Stimulated activated CD4-positive, alpha-beta T cell treated with anti-CD3 and anti-CD28 coated beads, Interleukin-15, amount 100 ng/mL, for 1 hour (primary cell): ENCODE data around the gene SLC3A2.
A peak's percentile ranks its signal among the peaks of the same experiment; 100 is the strongest.
"Not testable (repeated sequence)": the region's sequence is repeated elsewhere in the genome, so short reads cannot be mapped to it uniquely, and the experiment has no call there.

Experiments used
- DNase-seq, 2 donors: peaks; one replicate each; pipeline ENCODE4 v3.0.0-alpha.2; 2020; ENCODE audit warnings: low read depth in 1 of 2, low spot score in 1 of 2

SLC3A2 gene

DNA sequence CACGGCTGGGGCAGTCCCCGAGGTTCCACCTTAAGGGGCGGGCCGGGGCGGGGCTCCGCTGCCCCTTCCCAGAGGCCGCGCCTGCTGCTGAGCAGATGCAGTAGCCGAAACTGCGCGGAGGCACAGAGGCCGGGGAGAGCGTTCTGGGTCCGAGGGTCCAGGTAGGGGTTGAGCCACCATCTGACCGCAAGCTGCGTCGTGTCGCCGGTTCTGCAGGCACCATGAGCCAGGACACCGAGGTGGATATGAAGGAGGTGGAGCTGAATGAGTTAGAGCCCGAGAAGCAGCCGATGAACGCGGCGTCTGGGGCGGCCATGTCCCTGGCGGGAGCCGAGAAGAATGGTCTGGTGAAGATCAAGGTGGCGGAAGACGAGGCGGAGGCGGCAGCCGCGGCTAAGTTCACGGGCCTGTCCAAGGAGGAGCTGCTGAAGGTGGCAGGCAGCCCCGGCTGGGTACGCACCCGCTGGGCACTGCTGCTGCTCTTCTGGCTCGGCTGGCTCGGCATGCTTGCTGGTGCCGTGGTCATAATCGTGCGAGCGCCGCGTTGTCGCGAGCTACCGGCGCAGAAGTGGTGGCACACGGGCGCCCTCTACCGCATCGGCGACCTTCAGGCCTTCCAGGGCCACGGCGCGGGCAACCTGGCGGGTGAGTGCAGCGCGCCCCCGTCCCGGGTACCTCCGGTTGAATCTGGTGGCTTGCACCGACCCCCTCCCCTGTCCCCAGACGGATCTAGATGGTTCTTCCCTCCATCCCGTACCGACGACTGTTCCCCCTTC is at the start of gene SLC3A2:
TSS of gene SLC3A2 (plus strand) at position 94 of the 776 bp plus-strand sequence. CDS start at position 222, 128 bp downstream.
- DNase-seq: peak; percentile 70 to 82

DNA sequence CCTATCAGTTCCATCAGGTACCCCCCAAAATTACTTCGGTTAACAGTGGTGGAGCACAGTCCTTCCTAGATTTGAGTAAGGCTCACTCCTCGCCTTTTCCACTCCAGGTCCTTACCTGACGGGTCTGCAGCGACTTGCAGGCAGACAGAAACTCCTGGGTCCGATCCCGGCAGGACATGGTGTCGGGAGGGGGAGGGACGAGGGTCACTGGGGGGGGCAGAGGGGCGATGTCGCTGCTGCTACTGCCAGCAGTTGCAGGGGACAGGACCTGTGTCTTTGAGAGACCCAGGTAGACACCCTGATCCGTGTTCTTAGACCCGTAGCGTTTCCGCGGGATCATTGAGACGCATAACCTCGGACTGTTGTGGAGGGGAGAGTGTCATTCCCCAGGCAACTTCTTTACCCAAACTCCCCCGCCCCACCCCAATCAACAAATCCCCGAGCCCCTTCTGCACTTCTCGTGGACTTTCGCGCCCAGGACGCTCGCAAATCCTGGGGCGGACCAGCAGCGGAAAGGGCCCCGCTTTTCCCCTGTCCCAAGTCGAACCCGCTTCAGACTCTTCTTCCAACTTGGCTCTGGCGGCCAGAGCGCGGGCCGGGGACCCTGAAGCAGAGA is 49.7 kb upstream of the SLC3A2 start:
- no peak for DNase-seq

DNA sequence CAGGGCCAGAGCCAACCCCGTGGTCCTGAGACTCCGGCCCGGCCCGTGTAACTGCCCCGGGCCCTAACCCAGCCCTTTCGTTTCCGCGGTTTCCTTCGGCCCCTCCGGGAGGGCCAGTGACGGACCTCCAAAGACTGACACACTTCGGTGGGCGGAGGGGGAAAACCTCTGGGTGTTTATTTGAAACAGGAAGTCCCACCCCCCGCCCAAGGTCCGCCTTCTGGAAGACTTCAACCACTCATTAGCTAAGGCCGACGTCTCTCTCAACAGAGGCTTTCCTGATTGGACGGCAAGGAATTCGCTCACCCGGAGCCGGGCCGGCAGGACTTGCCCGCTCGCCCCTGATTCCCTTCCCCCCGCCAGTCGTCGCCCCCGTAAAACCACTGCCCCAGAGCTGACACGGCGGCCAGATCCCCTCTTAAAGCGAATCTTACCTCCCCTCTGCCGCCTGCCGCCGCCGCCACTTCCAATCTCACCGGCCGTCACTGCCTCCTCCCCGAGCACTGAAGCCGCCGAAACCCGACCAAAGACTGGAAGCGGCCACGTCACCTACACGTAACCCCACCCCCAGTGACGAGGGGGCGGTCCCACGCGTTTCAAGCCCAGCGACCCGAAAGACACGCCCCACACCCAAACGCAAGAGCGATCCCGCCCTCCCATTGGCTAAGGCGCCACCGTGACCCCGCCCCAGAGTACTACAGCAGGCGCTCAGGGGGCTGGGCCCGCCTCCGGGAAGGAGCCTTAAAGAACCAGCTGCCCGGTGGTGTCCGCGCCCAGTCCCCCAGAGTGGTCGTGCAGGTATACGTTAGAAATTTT is 49.0 kb upstream of the SLC3A2 start, which contains the start of gene STX5:
TSS of gene STX5 (minus strand) at position 532 of the 816 bp plus-strand sequence. CDS start 808 bp downstream, outside the sequence.
- DNase-seq: peak; percentile 99

DNA sequence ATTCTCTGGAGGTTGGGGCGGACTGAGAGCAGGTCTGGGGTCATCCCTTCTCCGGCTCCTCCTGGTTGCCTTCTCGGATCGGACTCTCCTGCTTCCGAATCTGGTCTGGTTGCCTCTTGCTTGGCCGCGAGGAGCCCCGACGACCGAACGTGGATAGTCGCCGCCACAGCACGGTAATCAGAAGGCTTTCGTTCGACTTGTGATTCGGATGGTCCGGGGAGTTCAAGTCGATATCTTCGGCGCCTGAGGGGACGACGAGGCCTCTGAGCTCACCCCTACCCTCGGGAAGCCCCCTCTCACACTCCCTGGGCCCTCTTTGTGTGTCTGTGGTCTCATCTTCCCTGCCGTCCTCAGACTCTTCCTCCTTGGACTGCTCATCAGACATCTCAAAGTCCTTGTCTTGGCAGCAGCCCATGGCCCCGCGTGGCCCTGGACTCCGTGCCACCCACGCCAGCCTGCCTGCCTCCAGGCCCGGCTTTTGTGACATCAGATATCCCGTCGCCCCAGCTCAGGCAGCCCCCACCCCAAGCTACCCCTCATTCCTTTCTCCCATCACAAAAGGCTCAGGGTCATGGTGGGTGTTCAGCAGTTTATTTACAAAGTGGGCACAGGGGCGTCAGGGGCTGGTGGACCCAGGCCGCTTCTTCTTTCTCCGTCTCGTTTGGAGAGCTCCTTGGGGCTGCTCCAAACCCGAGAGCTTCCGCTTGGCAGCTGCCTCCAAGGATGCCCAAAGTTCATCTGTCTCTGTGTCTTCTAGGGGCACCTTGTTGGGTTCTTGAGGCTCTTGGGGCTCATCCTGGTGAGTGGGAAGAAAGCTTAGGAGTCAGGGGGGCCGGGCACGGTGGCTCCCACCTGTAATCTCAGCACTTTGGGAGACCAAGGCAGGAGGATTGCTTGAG is 48.1 kb upstream of the SLC3A2 start, which contains the start of gene TEX54:
TSS of gene TEX54 (minus strand) at position 506 of the 899 bp plus-strand sequence.
- DNase-seq: peak in 1 of 2 donors; percentile 27

DNA sequence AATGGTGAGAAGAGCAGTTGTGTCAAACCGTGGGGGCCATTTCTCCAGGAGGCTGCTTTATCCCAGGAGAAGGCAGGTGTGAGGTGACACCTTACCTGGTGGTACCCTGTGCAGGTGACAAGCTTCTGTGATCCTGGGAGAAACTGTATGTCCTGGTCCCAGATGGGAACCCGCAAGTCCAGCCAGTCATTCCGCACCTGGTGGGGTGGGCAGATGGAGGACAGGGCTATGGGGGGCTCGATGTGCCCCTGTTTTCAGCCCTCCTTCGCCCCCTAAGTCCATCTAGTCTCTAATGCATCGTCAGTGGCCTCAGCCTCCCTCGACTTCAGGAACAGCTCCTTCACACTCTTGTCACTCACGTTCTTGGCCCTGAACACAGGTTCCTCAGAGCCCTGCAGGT is 45.4 kb upstream of the SLC3A2 start:
- DNase-seq: no peak

DNA sequence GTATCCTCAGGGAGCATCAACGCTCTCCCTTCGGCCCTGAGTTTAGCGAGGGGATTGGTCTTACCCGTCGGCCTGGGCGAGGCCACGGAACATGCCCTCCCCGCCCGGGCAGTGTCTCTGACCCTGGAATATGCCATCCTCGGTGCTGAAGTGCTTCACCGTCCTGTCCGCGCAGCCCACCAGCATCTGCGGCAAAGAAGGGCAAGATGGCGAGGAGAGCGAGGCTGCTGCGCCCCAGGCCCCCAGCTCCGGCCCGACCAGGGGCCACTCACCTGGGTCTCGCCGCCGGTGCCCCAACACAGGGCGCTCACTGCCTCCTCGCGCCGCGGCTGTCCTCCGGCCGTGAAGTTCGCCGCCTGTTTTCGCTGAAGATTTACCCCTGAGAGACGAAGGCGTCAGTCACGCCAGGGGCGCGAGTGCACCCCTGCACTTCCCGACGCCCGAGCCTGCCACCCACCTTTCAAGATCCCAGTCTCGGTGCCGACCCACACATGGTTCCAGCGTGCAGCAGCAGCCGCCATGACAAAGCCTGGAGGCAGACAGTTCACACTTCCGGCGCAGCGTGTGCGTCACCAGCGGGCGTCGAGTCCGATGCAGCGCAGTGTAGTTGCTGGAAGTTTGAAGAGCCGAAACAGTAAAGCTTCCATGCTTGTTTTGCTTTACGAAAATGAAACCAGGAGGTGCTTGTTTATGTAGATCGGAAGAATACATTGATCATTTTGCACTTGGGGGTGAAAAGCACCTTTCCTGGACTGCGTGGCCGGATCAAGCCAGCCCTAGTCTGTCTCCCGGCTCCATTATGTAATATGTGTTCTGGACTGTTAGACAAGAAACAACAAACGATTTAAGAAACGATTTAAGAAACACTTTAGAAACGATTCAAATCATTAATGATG is 41.4 kb upstream of the SLC3A2 start, which contains the start of gene WDR74:
TSS of gene WDR74 (minus strand) at position 541 of the 896 bp plus-strand sequence. CDS start at position 521, 20 bp downstream.
- peak; percentile 71 to 78 for DNase-seq

DNA sequence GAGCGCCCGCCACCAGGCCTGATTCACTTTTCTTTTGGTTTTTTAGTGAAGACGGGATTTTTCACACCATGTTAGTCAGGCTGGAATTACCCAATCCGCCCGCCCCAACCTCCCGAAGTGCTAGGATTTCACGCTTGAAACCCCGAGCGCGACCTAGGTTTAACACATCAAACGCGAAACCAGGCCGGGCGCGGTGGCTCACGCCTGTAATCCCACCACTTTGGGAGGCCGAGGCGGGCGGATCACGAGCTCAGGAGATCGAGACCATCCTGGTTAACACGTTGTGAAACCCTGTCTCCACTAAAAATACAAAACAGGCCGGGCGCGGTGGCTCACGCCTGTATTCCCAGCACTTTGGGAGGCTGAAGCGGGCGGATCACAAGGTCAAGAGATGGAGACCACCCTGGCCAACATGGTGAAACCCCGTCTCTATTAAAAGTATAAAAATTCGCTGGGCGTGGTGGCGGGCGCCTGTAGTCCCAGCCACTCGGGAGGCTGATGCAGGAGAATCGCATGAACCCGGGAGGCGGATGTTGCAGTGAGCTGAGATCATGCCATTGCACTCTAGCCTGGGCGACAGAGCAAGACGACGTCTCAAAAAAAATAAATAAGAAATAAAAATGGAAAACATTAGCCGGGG is 39.9 kb upstream of the SLC3A2 start:
- DNase-seq: peak; percentile 49 to 75

DNA sequence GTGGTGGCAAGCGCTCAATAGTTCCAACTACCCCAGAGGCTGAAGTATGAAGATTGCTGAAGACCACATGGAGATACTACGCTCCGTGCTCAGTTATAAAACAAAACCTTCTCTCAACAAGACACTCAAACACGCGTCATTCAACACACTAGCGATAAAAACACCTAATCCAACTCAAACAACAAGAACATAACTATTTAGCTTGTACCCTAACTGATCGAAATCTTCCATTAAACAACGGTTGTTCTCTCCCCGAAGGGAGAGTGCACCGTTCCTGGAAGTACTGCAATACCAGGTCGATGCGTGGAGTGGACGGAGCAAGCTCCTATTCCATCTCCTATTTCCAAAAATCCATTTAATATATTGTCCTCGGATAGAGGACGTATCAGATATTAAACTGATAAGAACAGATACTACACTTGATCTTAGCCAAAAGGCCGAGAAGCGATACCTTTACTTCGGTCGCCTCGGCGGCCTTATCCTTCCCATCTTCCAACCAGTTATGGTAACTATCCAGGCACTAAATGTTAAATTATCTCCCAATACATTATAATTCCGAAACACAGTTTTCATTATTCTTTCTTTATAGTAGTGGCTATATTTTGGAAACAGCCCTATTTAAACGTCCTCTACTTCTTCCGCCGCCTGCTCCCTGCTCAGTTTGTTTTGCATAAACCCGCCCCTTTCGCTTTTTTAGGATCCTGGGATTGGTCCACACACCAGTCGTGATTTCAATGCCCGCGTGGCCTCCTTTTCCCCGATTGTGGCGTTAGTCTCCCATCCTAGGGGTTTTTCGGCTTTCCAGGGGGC is 39.1 kb upstream of the SLC3A2 start:
- peak; percentile 66 to 72 for DNase-seq

DNA sequence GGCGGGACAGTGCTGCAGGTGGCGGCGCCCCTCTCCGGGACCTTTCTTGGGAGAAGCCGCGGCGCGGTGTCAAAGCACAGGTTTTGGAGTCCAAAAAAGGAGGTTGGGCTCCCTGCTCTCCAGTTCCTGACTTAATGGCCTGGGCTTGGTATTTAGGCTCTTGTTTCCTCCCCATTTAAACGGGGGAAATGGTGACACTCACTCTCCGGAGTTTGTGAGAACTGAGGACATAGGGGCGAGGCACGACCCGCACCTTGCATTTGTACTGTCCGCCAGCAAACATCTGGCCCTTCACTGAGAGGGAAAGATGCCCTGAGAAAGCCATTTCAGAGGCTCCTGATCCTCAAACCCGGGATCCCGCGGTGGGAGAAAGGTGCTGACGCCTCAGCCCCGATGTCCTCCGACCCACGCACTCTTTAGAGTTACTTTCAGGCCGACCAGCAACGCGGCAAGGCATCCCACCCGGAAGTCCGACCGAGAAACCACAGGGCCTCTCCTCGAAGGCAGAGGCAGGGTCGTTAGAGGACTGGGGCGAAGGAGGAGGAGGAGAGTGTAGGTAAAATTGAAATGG is 38.4 kb upstream of the SLC3A2 start:
- DNase-seq: no peak

DNA sequence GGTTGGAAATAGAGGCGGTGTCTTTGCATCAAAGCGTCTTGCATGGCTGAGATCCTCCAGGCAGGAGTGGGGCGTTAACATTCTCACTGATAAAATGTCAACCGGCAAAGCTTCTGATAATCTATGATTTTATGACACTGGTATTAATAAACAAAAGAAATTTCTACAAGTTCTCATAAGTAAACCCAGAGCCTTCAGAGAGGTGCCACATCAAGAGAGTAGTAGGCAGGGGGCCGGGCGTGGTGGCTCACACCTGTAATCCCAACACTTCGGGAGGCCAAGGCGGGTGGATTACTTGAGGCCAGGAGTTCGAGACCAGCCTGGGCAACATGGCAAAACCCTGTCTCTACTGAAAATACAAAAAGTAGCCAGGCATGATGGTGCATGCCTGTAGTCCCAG is 37.8 kb upstream of the SLC3A2 start:
- not testable (repeated sequence) for DNase-seq

DNA sequence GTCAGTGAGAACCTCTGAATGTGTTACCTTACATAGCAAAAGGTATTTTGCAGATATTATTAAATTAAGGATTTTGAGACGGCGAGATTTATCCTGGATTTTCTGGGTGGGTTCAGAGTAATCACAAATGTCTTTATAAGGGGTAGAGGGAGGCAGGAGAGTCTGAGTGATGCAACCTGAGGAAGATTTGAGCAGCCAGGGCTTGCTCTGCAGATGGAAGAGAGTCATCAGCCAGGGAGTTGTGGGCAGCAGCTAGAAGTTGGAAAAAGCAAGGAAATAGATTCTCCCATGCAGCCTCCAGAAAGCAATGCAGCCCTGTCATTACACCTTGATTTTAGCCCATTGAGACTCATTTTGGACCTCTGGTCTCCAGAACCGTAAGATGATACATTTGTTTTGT is 37.2 kb upstream of the SLC3A2 start:
- no peak for DNase-seq

DNA sequence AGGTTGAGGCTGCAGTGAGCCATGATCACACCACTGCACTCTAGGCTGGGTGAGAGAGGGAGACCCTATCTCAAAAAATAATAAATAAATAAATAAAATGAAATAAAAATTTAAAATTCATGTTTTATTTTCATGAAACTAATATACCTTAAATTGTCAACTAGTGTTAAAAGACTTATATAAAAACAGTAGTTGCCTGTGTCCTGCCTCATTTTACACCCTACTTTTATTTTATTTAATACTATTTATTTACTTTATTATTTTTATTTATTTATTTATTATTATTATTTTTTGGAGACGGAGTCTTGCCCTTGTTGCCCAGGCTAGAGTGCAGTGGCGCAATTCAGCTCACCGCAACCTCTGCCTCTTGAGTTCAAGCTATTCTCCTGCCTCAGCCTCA is 36.5 kb upstream of the SLC3A2 start:
- DNase-seq: no peak

DNA sequence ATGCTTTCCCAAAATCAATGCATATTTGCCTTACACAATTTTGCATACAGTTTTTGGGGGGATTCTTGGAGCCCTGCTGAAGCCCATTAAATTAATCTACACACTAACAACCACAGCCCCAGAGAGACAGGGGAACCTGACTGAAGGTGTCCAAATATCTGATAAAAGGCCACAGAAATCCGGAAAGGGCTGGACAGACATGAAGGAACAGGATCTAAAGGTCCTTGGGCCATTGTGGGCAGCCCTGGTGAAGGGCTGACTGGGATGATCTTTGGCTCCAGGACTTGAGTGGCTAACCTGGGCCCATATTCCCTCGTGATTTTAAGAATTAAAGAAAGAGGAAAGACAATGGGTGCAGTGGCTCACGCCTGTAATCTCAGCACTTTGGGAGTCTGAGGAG is 34.5 kb upstream of the SLC3A2 start:
- no peak for DNase-seq

DNA sequence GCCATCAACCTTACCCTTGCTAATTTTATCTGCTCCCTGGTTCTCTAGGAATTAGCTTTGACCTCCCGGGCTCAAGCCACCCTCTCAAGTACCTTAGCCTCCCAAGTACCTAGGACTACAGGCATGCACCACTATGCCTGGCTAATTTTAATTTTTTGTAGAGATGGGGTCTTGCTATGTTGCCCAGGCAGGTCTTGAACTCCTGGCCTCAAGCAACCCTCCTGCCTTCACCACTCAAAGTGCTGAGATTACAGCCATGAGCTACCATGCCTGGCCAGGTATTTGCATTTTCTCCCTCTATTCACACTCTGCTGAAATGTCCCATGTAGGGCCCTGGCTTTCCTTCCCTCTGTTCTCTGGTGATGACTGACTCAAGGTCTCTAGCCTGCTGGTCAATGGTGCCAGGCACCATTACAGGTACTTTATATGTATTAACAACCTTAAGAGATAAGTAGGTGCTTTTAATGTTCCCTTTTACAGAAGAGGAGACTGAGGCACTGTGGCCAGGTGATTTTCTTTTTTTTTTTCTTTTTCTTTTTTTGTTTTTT is 32.9 kb upstream of the SLC3A2 start:
- no peak for DNase-seq

DNA sequence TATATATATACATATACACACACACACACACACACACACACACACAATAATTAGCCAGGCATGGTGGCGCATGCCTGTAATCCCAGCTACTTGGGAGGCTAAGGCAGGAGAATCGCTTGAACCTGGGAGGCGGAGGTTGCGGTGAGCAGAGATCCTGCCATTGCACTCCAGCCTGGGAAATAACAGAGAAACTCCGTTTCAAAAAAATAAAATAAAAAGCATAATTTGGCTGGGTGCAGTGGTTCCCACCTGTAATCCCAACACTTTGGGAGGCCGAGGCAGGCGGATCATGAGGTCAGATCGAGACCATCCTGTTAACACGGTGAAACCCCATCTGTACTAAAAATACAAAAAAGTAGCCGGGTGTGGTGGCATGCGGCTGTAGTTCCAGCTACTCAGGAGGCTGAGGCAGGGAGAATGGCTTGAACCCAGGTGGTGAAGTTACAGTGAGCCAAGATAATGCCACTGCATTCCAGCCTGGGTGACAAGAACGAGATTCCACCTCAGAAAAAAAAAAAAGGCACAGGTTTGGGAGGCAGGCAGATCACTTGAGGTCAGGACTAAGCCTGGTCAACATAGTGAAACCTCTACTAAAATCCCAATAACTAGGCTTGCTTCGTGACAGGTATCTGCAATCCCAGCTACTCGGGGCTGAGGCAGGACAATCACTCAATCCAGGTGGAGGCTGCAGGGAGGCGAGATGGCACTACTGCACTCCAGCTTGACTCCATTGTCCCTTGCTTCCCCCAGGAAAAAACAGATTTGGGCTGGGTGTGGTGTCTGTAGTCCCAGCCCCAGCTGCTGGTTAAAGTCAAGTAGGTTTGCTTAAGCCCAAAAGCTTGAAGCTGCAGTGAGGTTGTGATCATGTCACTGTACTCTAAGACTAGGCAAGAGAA is 29.5 kb upstream of the SLC3A2 start:
- DNase-seq: no peak

DNA sequence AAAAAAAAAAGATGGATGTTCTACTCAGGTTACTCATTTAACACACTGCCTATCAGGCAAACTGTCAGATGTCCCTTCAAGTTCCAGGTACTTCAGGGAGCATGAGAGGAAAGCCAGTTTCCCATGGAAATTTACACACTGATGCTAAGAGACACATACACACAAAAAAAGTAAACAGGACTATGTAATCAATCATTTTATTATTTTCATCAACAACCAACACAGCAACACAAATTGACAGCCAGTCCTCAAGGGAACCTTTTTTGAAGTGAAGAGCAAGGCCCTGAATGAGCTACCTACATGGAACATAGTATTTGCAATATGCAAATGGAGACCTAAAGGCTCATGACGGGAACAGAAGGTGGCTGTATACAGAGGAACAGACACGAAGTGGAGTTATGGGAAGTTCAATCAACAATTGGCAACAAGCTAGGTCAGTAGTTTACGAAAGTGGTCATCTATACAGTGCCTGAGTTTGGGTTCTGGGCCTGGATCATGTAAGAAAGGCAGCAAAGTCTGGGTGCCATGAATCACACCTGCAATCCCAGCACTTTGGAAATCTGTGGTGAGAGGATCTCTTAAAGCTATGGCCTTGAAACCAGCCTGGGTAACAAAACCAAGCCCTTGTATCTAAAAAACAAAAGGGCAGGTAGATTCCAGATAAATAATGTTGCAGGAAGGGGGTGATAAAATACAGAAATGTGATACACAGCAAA is 28.7 kb upstream of the SLC3A2 start:
- no peak for DNase-seq
